Neural progenitor cell (in vitro differentiated cells): Measurements from ENCODE around the gene ANKFY1.

ENCODE experiments used
- CTCF ChIP-seq: fragments of 200-600 bp; sonication (generic); IDR thresholded peaks from 2 replicates; pipeline ENCODE4 v1.5.1; 2017; ENCODE audit warnings: antibody characterized with exemption, mild to moderate bottlenecking
- EZH2 ChIP-seq: fragments of 200-600 bp; sonication (generic); IDR thresholded peaks from 2 replicates; pipeline ENCODE4 v1.6.1; 2017; ENCODE audit warnings: antibody characterized with exemption, mild to moderate bottlenecking, moderate library complexity
- EZH2phosphoT487 ChIP-seq: fragments of 200-600 bp; sonication (generic); IDR thresholded peaks from 2 replicates; pipeline ENCODE4 v1.6.1; 2017; ENCODE audit warnings: antibody characterized with exemption

GRCh38 chr17:4267402-4267801, 3.6 kb upstream of the ANKFY1 start:
- TF ChIP-seq EZH2phosphoT487 (no peak), CTCF (no peak), EZH2 (no peak)
